Measurements from ENCODE around the gene GPC6. TPM values are rescaled to one million over a fixed set of nuclear protein-coding genes. Genes with fewer than 3 reads are reported as not detected.

Gene GPC6
- polyA plus RNA-seq, 1 donor (not counting 4 experiments of a cell fraction or from before 2014, with no cell fraction given): 0.42 TPM

- Histone ChIP-seq H3K79me2 (ENCODE audit: control insufficient read depth, insufficient read depth, low read length) (no peaks in the 10 kb centered on the region), H3K27ac (ENCODE audit: control insufficient read depth, insufficient read depth, low read length) (no peak overlapping the region), H3K9ac (ENCODE audit: control insufficient read depth, extremely low read depth, insufficient read depth, low read length) (no peak overlapping the region), H3K9me3 (ENCODE audit: control insufficient read depth, low read depth, low read length) (no peaks in the 10 kb centered on the region), H3K4me3 (ENCODE audit: control insufficient read depth in 2 of 3, extremely low read depth in 1 of 3, insufficient read depth in 2 of 3, low read depth in 1 of 3, low read length in 3 of 3) (no peak overlapping the region), H3K4me2 (ENCODE audit: control insufficient read depth, extremely low read depth, insufficient read depth, low read depth, low read length) (no peak overlapping the region), H3K27me3 (ENCODE audit: control insufficient read depth, extremely low read depth, insufficient read depth, low read length) (no peaks in the 10 kb centered on the region), H2AFZ (ENCODE audit: control insufficient read depth, low read length) (no peak overlapping the region), H3K36me3 (ENCODE audit: control insufficient read depth in 2 of 2, extremely low read depth in 1 of 2, insufficient read depth in 2 of 2, low read length in 2 of 2) (no peaks in the 10 kb centered on the region), H4K20me1 (ENCODE audit: control insufficient read depth, extremely low read depth, insufficient read depth, low read length) (no peaks in the 10 kb centered on the region), H3K4me1 (ENCODE audit: control insufficient read depth, extremely low read depth, insufficient read depth, low read length) (no peaks in the 10 kb centered on the region), H3K9me1 (ENCODE audit: control insufficient read depth, extremely low read depth, insufficient read depth, low read length) (no peaks in the 10 kb centered on the region)
- TF ChIP-seq CTCF (optimal IDR thresholded peaks at IDR 0.05 in 1 of 3, IDR thresholded peaks at IDR 0.05 in 1 of 3, conservative IDR thresholded peaks at IDR 0.05 in 1 of 3; ENCODE audit: extremely low read depth in 1 of 3, insufficient read depth in 2 of 3, low read length in 3 of 3): no peak
- TF ChIP-seq EZH2 (IDR thresholded peaks at IDR 0.05; ENCODE audit: low read length): no peak
- FAIRE-seq (no peak), DNase-seq (ENCODE audit: low read depth, low spot score) (no peak)
- dilution Hi-C loops (cut with MboI; ENCODE audit: extremely low pct_ligation_motif_present, low sequenced_read_pairs): no loop called here
Observed at GRCh38 chr13:93649496-93649895, 422.9 kb downstream of the GPC6 start.

- Histone ChIP-seq H3K4me3 (ENCODE audit: control insufficient read depth in 2 of 3, extremely low read depth in 1 of 3, insufficient read depth in 2 of 3, low read depth in 1 of 3, low read length in 3 of 3) (no peak overlapping the region), H3K9me3 (ENCODE audit: control insufficient read depth, low read depth, low read length) (no peaks in the 10 kb centered on the region), H3K9me1 (ENCODE audit: control insufficient read depth, extremely low read depth, insufficient read depth, low read length) (no peaks in the 10 kb centered on the region), H3K27ac (ENCODE audit: control insufficient read depth, insufficient read depth, low read length) (no peak overlapping the region), H3K79me2 (ENCODE audit: control insufficient read depth, insufficient read depth, low read length) (no peaks in the 10 kb centered on the region), H3K4me2 (ENCODE audit: control insufficient read depth, extremely low read depth, insufficient read depth, low read depth, low read length) (no peak overlapping the region), H4K20me1 (ENCODE audit: control insufficient read depth, extremely low read depth, insufficient read depth, low read length) (no peaks in the 10 kb centered on the region), H3K27me3 (ENCODE audit: control insufficient read depth, extremely low read depth, insufficient read depth, low read length) (no peaks in the 10 kb centered on the region), H3K4me1 (ENCODE audit: control insufficient read depth, extremely low read depth, insufficient read depth, low read length) (no peaks in the 10 kb centered on the region), H2AFZ (ENCODE audit: control insufficient read depth, low read length) (no peak overlapping the region), H3K36me3 (ENCODE audit: control insufficient read depth in 2 of 2, extremely low read depth in 1 of 2, insufficient read depth in 2 of 2, low read length in 2 of 2) (no peaks in the 10 kb centered on the region), H3K9ac (ENCODE audit: control insufficient read depth, extremely low read depth, insufficient read depth, low read length) (no peak overlapping the region)
- FAIRE-seq (no peak), DNase-seq (ENCODE audit: low read depth, low spot score) (no peak)
- dilution Hi-C loops (cut with MboI; ENCODE audit: extremely low pct_ligation_motif_present, low sequenced_read_pairs): no loop called here
- no peak for TF ChIP-seq EZH2 (IDR thresholded peaks at IDR 0.05; ENCODE audit: low read length)
- no peak for TF ChIP-seq CTCF (optimal IDR thresholded peaks at IDR 0.05 in 1 of 3, IDR thresholded peaks at IDR 0.05 in 1 of 3, conservative IDR thresholded peaks at IDR 0.05 in 1 of 3; ENCODE audit: extremely low read depth in 1 of 3, insufficient read depth in 2 of 3, low read length in 3 of 3)
Observed at GRCh38 chr13:93653776-93654175, 427.2 kb downstream of the GPC6 start.

Data from keratinocyte (primary cell).